ENCODE results near the gene TSPAN6.

Gene TSPAN6

DNA sequence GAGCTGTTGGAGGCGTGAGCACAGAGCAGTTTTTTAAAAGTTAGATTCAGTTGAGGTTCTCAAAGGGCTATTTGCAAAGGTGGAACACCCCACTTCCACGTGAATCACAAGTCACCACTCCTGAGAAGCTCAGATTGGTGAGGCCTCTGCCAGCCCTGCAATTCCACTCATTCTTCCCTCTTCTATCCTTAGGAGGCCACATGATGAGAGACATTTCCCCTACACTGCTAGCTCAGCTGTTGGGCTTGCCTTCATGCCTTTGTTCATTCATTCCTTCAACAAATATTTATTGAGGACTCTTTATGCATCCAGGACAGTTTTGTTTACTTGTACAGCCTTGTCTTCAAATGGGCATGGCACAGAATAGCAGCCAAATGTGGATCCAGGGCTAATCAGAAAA, 11.1 kb upstream of the TSPAN6 start:
- DNase-seq (ENCODE audit: low spot score), result no peak

DNA sequence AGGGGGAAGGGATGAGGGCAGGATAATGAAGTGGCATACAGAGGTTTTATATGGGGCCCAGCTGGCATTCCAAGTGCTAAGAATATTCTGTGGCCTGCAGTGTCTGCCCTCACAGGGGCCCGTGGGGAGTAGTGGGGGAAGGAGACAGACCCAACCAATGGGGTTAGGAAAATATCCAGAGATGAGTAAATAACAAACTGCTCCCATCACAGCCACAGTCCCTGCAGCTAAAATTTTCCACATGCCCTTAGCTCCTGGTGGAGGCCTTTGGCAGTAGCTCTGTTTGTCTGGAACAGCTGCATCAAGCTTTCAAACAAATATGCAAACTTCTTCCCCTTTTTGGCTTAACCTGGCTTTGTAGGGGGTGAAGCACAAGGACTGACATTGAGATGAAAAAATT, 10.5 kb upstream of the TSPAN6 start:
- DNase-seq (ENCODE audit: low spot score), result no peak

DNA sequence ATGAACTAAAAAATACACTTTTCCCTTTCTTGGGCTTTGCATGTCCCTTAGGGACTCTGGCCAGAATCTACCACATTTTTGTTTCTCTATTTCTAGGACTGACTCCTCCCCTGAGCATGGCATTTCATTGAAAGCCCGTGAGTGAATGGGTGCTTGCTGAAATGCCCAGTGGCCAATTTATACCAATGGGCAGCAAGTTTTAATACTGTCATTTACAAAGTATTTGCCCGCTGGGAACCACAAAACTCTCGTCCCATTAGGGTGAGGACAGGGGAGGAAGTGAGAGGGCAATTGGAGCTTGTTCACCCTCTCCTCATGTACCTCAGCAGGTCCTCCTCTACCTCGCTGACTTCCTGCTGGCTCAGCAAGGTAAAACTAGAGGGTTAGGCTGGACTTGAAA, 8.5 kb upstream of the TSPAN6 start:
- no peak for DNase-seq (ENCODE audit: low spot score)

DNA sequence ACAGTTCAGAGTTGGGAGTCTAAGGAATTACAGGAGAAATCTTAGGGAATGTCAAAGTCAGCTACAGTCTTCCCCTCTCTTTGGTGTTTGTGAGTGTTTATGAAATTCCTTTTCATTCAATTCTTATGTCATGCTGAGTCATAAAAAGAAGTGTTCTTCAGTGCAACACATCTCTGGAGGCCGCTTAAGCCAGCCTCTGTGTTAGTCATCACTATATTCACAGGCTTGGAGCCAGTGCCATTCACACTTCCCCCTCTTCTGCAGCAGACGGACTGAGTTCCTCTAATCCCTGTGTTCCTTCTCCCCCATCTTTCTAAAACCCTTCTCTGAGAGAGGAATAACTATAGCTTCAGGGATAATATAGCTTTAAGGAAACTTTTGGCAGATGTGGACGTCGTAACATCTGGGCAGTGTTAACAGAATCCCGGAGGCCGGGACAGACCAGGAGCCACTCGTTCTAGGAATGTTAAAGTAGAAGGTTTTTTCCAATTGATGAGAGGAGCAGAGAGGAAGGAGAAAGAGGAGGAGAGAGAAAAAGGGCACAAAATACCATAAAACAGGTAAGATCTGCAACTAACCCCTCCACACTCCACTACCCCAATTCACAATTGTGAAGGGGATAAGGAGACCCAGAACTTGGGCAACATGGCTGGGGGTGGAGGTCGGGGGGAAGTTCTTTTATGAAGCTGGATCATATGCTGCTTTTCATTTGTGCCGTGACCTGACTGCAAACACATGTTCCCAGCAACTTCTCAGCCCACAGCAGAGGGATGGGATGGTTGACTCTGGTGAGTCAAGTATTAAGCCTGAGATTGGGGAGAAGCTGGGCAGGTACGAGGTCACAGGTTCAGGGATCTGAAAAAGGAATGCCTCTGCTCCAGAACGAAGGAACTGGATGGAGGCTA, 7.6 kb upstream of the TSPAN6 start, which contains the start of gene SRPX2:
Gene SRPX2, plus strand, starts transcription at position 244 of the 905 bp plus-strand sequence. CDS start 2,124 bp downstream, outside the sequence.
- DNase-seq (ENCODE audit: low spot score), result peak; percentile 38

DNA sequence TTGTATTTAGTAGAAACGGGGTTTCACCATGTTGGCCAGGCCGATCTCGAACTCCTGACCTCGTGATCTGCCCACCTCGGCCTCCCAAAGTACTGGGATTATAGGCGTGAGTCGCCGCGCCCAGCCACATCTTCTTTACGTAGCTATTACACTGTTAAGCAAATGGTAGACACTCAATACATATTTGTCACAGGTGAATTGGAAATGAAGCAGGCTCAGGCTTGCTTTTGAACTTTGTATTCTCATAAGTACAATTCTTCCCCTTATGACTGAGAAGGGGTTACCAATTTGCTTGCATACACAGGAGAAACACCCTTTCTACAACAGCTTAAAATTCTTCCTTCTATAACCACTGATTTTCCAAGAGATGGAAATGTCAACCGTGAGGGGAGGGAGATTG, 6.6 kb upstream of the TSPAN6 start:
- no peak for DNase-seq (ENCODE audit: low spot score)

DNA sequence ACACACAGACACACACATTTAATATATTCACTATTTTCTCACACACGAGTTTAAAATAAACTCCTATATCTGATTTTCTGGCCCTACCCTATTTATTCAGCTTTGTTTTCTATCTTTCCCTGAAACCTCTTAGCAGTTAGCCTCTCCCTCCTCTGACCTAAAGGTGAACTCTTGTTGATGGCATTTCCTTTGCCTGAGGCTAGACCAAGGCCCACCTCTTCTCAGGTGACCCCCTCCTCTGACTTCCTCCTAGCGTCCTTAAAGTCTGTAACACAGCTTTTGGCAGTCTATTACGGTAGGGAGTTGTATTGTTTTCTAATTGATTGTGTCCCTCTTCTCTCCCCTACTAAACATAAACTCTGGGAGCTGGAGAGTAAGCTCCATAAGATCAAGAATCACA, 5.7 kb upstream of the TSPAN6 start:
- DNase-seq (ENCODE audit: low spot score), result no peak

DNA sequence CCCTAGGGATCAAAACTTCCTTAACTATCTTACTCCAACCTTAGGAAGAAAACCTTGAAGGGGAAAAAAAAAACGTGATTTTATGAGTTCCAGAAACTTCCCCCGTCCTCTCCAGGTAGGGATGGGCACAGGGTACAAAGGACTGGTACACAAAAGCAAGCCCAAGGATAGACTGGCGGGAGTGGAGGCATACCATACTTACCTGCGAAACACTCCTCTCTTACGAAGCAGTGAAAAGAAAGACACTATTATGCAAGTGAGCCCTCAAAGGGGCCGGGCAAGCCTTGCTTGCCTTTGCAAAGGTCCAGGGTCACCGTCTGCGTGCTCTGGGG, 651 bp downstream of the TSPAN6 start:
- DNase-seq (ENCODE audit: low spot score), result no peak

DNA sequence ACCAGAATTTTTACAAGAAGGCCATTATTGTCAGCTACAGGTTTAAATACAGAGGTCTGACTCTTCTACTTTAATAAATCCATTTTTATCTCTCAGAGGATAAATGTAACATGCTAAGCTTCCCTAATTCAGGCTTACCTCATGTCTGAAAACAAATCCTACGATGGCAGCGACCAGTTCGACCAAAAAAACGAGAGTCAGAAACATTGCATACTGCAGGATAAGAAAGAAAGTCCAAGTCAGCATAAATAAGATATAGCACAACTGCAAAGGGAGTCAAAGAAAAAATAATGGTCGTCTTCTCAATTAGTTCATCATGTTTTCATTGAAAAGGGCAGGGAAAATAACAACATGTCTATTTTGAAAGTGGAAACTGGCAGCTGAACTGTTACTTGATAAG, 1.6 kb downstream of the TSPAN6 start:
- no peak for DNase-seq (ENCODE audit: low spot score)

DNA sequence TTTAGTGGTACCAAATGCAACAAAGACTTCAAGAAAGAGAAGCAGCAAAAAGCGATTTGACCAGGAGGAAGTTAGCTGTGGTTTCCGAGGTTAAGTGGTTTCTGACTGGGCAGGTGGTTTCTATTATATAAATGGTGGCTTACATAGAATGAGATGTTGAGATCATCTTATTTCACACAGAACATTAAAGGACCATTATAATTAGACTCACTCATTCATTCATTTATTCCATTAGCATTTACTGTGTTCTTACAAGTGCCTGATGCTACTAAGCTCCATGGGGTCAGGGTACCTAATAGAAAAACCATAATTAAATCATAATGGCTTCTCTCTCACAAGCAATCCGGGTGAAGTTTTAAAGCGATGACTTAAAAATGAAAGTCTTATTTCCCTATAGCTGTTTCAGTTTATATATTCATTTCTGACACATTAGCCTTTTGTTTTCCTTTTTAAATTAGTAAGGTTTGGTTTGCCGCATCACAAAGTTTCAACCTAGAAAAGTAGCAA, 10.6 kb downstream of the TSPAN6 start:
- DNase-seq (ENCODE audit: low spot score), result no peak

DNA sequence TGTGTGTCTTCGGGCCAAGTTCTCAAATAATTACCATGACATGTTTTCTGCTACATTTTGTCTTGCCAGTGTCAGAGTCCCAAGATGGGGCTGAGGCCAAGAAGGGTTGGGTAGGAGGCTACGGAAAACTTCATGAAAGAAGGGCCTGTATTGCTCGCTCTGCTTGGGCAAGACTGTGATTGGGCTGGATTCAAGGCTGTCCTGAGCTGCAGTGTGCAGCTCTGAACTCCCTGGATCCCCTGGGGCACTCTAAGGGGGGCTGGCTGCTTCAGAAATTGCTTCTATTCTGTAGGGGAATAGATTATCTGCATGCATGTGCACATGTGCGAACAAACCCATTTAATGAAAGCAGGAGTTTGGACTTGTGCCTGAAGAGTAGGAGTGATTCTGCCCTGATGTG, 13.6 kb downstream of the TSPAN6 start:
- DNase-seq (ENCODE audit: low spot score), result no peak

DNA sequence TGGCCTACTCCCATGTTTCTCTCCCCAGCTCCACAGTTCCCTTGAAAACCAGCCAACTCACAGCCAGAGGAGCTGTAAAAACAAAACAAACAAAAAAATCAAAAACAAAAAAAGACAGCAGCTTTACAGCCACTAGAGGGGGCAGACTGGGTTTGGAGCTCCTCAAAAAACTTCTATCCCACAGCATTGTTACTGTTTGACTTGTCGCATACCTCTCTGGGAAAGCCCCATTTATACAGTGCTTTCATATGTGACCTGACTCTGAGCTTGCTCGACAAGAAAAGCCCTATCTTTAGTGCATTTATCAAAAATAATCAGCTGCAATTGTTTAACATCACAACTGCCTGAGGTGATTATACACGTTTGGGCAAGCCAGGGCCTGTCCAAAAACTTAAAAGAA, 21.6 kb downstream of the TSPAN6 start:
- DNase-seq (ENCODE audit: low spot score), result peak; percentile 13

DNA sequence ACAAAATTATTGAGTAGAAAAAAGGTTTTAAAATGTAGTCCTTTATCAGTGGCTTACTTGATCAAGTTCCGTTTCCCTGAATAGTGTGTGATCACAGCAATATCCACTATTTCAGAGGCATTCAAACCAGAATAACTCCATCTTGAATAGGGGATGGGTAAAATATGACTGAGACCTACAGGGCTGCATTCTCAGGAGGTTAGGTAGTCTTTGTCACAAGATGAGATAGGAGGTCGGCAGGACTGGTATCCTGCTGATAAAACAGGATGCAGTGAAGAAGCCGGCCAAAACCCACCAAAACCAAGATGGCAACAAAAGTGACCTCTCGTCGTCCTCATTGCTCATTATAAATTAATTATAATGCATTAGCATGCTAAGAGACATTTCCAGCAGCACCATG, 24.7 kb downstream of the TSPAN6 start:
- DNase-seq (ENCODE audit: low spot score), result no peak

DNA sequence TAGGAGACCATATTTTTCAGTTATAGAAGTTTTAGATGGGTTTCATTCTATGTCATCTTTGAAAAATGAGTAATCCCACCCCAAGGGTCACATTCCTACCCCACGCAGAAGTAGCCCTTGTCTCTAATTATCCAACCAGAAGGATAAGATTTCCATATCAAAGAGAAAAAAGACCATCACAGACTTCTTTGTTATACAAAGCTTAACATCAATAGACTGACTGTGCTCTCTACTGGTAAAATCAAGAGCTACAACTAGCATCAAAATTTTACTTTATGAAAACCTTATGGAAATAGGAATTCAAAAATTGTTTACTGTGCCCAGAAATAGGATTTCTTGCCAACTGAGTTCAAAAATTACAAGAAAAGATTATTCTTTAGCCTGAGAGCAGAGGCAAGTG, 27.0 kb downstream of the TSPAN6 start:
- DNase-seq (ENCODE audit: low spot score), result no peak

DNA sequence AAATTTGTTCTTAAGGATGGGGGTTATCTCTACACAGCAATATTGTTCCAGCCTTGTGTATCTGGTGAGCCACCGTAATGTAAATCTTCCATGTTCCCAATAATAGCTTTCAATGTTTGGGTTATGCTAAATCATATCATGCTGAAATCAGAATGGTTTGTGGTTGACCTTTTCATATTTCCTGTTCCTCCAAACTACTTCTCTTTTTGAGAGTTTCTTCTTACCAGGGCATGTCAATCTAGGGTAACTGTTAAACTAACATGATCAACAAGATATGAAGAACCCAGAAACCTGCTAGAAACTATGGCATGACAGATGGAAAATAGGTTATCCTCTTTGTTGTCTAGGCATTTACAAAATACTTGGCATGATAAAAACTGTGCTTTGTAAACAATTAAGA, 29.9 kb downstream of the TSPAN6 start:
- DNase-seq (ENCODE audit: low spot score), result no peak

DNA sequence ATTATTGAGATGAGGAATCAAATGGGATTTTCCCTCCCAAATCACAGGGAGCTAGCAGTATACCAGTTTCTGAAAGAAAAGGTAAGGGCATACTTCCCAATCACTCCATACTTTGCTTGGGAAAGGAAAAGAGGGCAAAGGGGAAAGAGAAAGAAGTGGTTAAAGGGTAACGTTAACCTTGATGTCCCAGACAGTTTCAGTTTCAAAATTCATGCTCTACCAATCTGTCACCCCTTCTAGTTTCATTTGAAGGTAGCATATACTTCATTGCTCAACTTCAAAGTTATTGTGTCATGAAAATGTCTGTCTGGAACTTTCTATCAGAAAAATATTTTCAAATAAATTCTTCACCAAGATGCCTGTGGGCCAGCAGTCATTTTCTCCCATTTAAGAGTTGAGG, 35.8 kb downstream of the TSPAN6 start:
- DNase-seq (ENCODE audit: low spot score), result no peak

DNA sequence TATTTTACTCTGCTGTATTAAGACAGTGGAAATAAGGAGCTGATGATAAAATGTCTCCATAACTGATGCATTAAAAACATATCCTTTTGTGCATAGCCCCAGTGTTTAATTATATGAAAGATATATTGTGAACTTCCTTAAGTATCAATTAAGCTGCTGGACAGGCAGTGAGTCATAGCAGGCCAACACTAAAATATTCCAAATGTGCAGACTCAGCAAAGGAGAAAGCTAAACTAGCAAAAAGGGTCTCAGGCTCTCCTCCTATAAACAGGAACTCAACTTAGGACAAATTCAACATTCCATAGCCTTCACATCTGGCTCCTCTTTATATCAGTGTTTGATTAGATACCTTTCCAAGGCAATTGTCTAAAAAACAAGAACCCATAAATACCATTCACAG, 36.3 kb downstream of the TSPAN6 start:
- no peak for DNase-seq (ENCODE audit: low spot score)

DNA sequence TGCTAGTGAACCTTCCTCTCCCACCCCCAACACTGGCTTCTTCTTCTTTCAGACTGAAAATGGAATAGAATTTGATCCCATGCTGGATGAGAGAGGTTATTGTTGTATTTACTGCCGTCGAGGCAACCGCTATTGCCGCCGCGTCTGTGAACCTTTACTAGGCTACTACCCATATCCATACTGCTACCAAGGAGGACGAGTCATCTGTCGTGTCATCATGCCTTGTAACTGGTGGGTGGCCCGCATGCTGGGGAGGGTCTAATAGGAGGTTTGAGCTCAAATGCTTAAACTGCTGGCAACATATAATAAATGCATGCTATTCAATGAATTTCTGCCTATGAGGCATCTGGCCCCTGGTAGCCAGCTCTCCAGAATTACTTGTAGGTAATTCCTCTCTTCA, 37.1 kb downstream of the TSPAN6 start:
- no peak for DNase-seq (ENCODE audit: low spot score)

DNA sequence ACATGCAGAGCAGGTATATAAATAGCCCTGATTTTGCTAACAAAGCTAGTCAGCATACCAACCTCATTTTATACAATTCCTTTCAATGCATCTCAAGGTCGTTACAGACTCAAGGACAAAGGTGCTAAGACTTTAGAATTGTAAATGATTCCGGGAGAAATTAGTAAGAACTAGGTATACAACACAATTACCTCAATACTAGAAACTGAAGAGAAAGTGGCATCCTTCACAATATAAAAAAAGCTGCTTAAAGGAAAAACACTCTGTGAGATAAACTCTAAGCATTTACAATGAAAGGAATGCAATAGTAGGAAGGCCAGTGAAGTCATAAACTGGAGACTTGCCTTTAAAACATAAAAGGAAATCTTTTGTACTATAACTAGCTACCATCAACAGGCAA, 40.0 kb downstream of the TSPAN6 start:
- DNase-seq (ENCODE audit: low spot score), result no peak

DNA sequence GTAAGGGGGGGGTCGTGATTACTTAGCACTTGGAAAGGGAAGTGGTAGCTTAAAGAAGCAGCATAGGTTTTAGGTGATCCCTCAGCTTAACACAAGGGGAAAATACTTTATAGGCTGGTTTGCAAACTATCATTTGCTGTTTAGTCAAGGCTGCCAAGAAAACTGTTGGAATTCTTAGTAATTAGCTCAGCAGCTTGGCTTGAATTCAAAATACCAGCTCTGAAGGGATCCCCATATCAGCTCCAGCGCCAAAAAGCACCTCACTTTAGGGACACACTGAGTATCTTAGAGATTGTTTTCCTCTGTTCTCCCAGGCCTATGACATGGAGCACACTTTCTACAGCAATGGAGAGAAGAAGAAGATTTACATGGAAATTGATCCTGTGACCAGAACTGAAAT, 43.0 kb downstream of the TSPAN6 start:
- no peak for DNase-seq (ENCODE audit: low spot score)

DNA sequence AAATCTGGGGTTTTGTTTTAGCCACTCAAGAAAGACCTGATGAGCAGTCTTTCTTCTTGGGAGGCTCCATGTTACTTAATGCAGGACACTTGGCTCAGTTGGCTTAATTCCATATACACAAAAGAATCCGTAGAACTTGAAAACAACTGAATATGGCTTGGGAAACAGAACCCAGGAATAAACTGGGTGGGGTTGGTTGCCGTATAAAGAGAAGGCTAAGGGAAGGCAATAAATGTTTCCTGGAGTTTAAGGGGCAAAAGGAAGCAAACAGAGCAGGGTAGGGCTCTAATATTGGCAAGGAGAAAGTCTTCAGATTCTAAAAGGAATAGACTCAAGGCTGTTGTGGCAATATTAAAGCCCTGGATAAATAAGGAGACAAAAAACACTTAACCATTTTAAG, 43.5 kb downstream of the TSPAN6 start:
- no peak for DNase-seq (ENCODE audit: low spot score)

DNA sequence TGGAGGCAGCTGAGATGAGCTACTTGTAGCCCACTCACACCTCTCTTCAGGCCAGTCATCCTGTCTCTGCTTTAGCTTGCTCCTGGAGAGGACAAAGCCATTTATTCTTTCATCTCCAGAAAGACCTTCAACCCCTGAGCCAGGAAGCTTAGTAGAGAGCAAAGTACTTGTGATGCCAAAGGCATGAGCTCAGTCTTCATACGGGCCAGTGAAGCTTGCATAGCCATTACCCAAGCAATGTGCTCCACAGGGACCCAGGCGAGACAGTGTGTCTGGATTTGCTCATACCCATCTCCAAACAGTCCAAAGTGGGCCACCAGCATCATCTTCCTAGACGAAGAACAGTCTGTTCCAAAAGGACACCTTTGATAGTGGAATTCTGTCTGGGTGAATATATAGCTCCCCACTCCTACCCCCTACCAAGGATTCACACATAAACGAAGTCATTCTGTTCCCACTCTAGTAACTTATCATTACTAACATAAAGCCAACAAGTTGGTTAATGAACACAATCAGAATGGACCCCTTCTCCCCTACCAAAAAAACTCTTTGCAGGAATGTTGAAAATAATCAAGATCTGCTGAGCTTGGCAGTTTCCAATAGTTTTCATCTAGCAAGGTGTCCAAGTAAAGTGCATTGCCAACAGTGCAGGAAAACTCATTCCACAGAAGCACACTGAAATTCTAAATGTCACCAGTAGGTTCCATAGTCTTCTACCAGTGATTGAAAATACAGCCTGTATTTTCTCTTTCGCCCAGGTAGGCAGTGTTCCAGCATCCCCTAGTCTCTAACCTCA, 45.2 kb downstream of the TSPAN6 start:
- no peak for DNase-seq (ENCODE audit: low spot score)

DNA sequence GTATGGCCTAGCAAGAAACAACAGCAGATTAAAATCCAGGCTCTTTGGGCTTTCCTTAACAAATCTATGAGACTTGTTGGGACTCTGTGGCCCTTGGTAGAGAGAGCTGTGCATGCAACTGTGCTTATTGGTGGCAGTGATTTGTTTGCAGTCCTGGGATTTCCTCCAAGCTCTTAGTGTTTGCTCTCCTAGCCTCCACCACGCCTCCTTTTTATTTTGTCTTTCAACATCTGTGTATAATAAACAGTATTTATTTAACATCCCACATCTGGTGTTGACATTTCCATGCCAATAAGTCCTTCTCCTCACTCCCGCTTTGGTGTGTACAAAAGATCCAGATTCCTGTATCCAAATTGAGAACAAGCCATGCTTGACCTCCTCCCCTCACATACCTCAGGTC, 48.7 kb downstream of the TSPAN6 start:
- no peak for DNase-seq (ENCODE audit: low spot score)

DNA sequence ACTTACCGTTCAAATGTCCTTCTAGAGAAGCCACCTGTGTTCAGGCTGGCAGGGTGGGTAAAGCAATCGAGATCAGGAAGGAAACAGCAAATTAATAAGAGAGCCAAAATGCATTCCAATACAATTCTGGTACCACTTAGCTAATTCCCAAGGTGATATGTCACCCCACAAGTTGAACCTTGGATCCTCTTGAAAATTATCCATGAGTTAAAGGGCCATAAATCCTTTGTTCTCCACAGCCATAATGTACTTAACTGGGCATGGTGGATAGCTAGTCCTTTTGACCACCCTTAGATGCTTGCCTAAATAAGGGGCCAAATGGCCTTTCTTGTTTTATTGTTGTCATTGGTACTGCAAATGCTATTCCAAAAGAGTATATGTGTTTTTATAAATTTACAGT, 49.9 kb downstream of the TSPAN6 start:
- no peak for DNase-seq (ENCODE audit: low spot score)

Measured in hepatic stellate cell (primary cell).